ENCODE data around the gene TMTC2.
"Not testable (repeated sequence)": the region's sequence is repeated elsewhere in the genome, so short reads cannot be mapped to it uniquely, and the experiment has no call there.

The TMTC2 gene

DNA sequence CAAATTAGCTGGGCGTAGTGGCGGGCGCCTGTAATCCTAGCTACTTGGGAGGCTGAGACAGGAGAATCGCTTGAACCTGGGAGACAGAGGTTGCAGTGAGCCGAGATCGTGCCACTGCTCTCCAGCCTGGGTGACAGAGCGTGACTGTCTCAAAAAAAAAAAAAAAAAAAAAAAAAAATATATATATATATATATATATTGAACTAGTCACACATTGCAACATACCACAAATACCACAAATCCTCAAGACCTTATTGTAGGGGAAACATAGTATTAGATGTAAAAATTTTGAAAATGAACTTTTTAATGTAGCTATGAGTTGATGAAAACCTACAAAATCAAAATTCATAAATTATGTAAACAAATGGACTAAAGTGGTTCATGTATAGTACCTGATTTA, 158.4 kb downstream of the TMTC2 start:
- not testable (repeated sequence) for DNase-seq (ENCODE audit: low read depth)

DNA sequence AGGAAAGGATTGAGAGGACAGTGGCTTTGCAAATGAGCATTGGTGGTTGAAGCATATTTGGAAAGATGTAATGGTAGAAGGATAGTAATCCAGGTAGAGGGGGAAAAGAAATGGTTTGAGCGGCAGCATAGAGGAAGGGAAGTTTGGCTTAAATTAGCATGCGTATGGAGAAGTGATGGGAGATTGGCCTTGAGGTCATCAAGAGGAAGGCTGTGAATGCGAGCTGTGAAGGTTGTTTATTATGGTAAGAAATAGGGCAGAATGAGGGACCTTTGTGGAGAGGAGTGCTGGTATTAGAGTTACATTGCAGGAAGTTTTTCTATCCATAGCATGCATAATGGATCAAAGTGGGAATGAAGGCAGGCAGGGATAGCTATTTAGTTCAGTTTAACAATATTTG, 162.1 kb downstream of the TMTC2 start:
- no peak for DNase-seq (ENCODE audit: low read depth)

DNA sequence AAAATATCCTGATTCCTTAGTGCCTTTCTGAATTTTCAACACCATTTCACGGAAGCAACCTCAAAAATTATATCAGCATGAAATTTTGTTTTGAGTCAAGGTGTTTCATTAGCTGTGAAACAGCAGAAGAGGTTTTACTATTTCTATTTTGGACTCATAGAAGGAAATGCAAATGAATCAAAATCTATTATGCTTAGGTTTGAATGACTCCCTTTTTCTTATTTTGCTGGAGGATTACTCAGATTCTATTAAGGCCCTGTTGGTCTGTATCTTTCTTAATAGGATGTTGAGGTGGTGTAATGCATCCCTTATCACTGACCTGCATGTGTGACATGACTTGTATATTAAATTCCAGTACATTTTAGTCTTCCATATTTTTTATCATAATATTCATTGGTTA, 165.8 kb downstream of the TMTC2 start:
- DNase-seq (ENCODE audit: low read depth), result no peak

DNA sequence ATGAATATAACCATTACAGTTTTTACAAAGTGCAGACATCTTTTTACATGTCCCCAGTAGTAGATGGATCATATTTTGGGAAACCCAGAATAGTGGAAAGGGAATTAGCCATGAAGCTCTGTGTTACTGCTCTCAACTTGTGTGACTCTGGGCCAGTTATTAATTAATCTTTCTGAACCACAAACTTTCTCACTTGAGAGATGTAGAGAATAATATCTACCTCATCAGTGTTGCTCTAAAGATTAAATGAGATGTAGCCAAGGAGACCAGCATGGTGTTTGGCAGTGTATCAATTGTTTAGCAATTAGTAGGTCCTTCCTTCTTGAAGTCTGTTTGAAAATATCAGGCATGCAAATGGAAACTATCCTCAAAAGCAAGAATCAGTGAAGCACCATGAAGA, 169.2 kb downstream of the TMTC2 start:
- DNase-seq (ENCODE audit: low read depth), result no peak

DNA sequence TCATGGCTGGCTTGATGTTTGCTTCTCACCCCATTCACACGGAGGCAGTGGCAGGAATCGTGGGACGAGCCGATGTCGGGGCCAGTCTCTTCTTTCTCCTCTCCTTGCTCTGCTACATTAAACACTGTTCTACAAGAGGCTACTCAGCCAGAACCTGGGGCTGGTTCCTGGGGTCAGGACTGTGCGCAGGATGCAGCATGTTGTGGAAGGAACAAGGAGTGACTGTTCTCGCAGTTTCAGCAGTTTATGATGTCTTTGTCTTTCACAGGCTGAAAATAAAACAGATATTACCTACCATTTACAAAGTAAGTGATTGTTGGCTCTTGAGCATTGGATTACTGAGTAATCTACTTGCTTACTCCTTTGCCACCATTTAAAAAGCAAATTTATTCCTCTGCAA, 170.6 kb downstream of the TMTC2 start:
- no peak for DNase-seq (ENCODE audit: low read depth)

DNA sequence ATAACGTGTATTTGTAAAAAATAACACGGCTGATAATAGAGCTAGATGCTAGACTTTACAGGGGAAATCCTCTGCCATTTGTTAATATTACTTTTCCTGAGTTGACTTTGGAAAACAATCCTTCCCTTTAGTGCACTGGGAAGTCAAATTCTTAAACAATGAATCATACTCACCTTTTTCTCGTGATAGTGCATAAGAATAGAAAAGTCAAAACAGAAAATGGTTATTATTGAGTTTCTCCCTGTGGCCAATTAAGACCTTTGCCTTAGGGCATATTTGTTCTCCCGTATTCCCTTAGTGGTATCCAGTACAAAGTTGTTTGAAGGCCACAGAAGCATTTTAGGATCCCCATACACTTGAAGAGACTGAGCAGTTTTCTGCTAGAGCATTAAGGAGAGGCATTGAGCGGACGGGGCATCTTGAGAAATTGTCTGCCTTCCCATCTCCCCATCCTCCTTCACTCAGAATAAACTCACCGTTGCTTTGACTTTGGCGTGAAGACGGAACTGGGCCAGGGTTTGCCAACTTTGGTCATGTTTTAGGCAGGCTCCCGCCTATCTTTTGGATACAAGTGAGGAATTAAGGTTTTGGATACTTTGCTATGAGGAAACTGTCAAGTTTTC, 171.3 kb downstream of the TMTC2 start:
- DNase-seq (ENCODE audit: low read depth), result no peak

DNA sequence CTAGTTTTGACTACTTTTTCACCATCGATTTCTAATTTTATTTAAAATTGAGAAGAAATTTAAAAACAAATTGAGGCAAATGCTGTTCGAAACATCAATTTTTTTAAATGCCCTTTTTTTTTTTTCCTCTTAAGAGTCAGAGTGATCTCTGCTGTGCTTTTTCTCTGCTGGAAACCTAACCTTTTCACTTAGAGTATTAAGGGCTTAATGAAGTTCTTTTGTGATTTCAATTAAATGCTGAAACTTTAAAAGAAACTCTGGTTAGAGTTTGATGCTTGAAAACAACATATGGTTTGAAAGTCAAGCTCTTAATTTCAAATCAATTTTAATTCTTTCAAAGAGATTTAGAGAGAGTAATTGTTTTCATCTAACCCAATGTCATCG, 171.8 kb downstream of the TMTC2 start:
- DNase-seq (ENCODE audit: low read depth), result no peak

DNA sequence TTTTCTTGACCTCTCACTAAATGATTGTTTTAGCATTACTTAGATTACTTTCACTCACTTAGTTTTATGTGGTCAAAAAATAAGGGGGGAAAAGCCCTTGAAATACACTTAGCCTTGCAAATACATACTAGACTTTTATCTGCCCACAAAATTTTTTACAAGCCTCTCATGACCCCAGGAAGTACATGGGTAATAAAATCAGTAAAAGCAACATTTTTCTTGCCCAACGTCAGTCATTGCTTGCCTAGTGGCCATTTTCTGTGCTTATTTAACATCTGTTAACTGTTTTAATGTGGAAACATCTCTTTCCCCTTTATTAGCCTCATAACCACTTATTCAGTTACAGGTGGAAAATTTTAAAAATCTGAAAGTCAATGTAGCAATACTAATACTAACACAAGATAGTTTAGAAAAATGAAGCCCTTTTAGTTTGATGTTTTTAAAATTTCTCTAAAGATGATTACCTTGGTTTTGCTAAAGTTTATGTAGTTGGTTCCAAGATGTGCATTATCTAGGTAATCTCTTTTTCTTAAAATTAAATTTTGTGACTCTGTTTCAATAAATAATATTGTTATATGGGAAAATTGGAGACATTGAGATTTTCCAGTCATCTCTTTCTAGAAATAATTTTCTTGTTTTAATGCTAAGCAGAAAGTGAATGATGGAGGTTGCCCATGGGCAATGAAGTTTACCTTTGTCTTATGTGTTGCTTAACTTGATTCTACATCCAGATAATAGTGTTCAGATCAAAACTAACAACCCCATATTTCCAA, 175.5 kb downstream of the TMTC2 start:
- no peak for DNase-seq (ENCODE audit: low read depth)

DNA sequence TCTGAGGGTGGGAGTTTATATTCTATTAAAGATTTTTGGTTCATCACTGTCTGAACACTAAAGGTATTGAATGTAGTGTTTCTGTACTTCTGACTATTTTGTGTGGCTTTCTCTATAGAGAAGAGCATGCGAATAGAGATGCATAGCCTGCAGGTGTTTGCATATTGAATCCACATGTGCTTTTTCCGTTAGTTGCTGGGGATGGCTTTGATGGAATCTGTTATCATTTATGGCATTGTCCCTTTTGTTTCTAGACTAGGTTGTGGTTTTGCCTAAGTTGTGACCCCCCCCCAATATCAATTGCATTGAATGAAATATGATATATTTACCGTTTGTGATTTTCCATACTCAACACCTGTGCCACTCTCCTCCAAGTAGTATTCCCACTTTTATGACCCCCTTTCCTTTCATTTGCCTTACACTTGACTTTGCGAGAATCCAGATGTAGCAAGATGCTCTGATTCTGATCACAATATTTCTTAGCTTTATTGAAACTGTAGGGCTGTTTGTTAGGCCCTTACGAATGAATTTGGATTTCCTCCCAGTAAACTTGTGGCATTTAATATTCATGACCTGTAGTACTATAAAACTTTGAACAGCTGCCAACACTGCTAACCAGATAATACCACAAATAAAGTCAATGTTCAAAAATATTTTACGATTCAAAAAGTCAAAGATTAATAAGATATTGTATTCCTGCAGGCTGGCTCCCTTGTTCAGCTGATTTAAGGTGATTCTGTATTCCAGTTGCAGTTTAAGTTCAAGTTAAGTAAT, 176.4 kb downstream of the TMTC2 start:
- DNase-seq (ENCODE audit: low read depth), result no peak

DNA sequence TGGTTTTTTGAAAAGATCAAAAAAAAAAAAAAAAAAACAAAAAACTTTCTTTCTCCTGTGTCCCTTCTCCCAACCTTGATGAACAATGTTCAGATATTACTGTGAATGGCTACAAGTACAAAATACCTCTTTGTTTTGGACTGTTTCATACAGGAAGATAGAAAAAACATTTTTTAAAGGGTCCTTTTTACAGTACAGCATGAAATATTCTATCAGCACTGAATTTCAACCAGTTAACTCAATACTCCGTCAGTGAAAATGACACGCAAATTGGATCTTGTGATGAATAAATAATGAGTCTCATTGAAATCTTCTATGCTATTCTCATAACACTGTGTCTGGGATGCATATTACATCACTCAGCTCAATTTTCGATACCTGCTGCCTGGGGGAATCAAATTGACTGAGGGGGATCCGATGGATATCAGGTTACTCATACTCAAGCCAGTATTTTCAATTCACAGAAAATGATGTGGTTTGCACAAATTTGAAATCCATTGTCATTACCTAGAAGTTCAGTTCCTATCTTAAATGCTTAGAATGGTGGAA, 179.6 kb downstream of the TMTC2 start:
- DNase-seq (ENCODE audit: low read depth), result no peak

DNA sequence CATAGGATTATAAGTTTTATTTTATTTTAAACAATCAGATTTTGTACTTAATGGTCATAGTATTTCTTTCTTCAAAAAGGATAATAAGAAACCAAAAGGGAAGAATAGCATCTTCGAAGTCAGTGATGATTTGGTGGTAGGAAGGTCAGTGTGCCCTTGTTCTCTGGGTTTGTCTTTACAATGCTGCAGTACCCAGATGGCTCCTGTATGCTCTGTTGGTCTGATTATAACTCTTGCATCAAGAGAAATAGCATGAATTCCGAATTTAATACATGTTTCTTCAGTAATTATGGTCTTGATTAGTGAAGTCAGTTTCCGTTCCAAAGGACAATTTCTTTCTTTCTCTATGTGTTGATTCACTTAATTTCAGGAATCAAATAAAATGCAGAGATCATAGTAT, 180.2 kb downstream of the TMTC2 start:
- no peak for DNase-seq (ENCODE audit: low read depth)

DNA sequence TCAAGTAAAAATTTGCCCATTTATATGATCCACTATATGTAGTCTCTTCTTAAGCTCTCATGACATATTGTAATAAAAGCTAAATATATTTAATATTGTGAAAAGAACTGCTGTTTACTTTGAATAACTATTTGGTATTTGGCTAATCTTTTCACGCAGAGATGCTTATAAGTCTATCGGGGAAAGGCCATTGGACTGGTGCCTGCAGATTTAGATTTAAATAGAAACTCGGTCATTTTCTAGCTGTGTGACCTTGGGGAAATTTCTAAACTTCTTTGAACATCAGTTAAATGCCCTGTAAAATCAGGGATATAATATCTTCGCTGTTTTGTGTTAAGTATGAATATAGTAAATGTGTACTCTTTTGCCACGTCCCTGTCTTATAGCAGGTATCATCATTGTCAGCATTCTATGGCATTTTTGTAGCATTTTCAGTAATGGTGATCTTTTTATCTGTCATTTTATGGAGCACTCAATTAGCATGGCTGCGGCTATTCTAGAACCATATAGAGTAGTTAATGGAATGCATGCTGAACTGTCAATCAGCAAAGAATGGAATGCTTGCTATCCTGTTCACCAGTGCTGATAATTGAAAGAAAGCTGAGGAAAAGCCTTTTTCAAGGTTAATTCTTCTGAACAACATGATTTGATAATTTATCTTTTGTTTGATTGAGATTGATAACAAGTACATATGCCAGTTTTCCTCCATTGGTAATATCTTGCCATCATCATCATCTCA, 181.2 kb downstream of the TMTC2 start:
- DNase-seq (ENCODE audit: low read depth), result no peak

DNA sequence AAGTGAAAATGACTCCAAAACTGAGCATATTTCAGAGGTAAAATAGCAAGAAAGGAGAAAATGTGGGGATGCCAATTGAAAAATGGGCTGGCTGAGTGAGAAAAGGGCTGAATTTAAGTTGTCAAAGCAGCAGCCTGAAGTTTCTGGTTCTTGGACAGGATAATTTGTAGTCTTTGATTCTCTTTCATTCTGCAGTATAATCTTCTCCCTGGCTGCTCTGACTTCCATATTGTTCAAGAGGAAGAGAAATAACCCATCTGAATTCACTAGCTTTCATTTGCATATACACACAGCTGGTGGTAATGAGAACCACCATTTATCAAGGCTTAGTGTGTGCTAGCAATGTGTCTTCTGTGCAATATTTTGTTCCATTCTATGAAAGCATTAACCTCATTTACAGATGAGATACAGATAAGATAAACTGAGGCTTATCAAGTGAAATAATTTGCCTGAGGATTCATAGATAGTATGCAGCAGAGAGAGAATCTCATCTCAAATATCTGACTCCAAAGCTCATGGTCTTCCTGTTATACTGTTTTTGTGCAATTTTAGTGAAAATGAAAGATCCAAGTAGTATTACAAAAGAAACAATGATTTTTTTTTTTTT, 184.2 kb downstream of the TMTC2 start:
- DNase-seq (ENCODE audit: low read depth), result no peak

DNA sequence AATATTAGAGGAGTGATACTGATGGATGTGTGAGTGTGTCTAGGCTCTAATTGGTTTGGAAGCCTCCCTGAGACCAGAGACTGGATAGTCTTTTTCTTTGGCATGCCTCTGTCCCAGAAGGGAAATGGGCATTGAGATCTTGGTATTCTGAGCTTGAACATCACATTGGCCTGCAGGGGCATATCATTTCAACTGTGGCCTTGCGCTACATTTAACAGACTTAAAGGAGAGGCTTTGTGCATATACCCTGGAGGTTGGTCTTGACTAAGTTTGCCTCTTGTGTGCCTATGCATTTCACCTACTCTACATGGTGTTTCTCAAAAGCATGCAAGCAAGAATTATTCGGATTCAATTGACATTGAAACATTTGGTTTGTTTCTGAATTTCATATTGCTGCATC, 185.4 kb downstream of the TMTC2 start:
- DNase-seq (ENCODE audit: low read depth), result no peak

DNA sequence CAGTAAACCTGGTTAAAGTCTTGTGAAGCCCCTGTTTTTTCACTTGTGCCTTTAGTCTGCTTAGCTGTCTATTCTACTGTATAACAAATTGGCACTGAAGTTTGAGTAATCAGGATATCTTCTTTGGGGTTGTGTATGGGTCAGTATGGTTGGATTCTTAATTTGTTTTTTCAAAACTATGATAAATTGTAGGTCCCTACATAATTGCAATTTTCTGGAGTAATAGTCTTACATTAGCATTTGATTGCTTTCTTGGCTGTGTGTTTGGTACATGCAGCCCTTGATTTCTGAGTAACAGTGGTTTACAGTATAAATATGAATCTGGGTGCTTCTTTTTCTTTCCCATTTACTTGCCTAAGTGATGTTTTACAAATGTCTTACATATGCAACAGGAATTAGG, 186.6 kb downstream of the TMTC2 start:
- no peak for DNase-seq (ENCODE audit: low read depth)

DNA sequence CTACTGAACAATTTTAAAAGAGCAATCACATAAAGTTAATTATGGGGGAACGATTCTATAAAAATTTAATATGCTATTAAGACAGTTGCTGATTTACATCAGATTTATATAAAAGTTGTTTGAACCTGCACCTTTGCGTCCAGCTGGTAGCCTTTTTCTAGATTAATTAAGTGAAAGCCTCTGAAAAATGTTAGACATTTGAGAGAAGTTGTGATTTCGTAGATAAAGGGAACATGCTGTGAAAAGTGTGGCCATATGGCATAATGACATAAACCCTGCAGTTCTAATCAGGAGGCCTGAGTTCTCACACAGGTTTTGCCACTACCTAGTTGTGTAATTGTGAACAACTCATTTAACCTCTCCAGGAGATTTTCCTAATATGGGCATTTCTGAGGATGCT, 187.2 kb downstream of the TMTC2 start:
- DNase-seq (ENCODE audit: low read depth), result no peak

DNA sequence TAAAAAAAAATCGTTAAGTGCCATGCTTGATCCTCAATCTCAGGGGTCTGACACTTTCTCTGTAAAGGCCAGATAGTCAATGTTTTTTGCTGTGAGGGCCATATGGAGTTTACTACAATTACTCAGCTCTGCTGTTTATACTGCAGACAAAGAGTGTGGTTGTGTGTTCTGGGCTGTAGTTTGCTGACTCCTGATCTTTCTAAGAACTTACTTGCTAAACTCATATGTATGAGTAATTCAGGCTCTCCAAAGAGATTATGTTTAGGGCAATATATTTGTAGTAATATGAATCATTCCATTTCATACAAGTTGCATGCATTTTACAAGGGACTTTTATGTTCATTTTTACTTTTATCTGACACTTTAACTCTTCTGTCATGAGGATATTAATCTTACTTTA, 188.2 kb downstream of the TMTC2 start:
- no peak for DNase-seq (ENCODE audit: low read depth)

DNA sequence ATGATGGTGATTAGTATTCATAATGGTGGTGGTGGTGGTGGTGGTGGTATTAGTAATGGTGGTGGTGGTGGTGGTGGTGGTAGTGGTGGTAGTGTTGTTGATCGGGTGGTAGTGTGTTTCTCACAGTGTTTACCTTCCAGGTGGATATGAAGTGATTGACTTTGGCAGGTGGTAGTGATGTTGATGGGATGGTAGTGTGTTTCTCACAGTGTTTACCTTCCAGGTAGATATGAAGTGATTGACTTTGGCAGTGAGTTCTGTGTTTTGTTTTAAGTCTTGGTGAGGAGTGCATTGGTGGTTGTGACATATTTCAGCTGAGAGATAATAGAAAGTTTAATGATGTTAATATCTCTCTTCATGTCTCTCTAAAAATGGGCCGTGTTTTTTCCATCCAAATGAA, 189.4 kb downstream of the TMTC2 start:
- no peak for DNase-seq (ENCODE audit: low read depth)

DNA sequence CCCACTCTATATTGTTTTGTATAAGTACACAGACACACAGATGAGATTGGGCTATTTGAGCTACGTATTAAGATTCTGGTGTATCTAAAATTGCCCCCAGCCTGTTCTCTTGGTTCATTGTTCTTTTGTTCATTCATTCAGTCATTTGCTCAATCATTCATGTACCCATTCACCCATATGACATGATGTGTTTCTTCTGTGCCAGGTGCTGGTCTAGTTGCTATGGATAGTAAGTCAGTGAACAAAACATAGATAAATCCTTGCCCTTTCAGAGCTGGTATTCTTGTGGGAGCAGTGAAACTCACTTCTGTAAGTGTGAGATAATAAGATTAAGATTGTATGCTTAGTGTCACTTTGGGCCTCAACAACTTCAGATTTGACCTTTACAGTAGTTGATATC, 191.3 kb downstream of the TMTC2 start:
- DNase-seq (ENCODE audit: low read depth), result no peak

DNA sequence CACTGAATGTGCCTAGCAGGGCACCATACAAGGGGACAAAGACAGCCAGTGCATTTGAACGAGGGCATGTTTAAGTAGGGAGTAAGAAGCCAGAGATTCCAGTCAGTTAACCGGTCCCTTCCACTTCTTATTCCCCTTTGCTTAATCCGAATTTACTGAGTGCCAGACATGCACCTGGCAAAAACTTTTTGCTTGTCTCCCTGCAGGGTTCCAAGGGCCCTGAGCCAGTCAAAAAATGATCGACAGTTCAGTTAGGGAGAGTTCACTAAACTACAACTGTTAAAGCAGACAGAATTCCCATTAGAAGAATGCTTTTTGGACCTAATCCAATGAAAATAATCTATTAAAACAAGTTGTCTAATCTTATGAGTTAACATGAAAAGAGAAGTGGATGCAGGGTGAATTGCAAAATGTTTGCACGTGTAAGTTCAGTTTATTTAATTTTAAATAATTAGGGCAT, 193.8 kb downstream of the TMTC2 start:
- DNase-seq (ENCODE audit: low read depth), result no peak

All from fibroblast of gingiva (primary cell).